Neural crest cell (in vitro differentiated cells): Measurements from ENCODE around the gene CACNB4. TPM values are rescaled to one million over a fixed set of nuclear protein-coding genes. Genes with fewer than 3 reads are reported as not detected.
A peak's percentile ranks its signal among the peaks of the same experiment; 100 is the strongest.
"Not testable (repeated sequence)": the region's sequence is repeated elsewhere in the genome, so short reads cannot be mapped to it uniquely, and the experiment has no call there.

Experiments used
- DNase-seq: peaks from one replicate; pipeline ENCODE4 v3.0.0; 2021; ENCODE audit warnings: low read depth, mixed read lengths, low spot score
- H3K27ac Mint-ChIP-seq: one replicate; pipeline ENCODE4 v1.8.0; 2021; ENCODE audit warnings: mild to moderate bottlenecking, mixed read lengths; ENCODE audit not compliant: unreplicated experiment
- H3K27me3 Mint-ChIP-seq: 2 replicates; pipeline ENCODE4 v1.8.0; 2021; ENCODE audit warnings: low read depth, mild to moderate bottlenecking, mixed read lengths
- H3K36me3 Mint-ChIP-seq: 2 replicates; pipeline ENCODE4 v1.8.0; 2021; ENCODE audit warnings: low read depth, mild to moderate bottlenecking, mixed read lengths
- H3K4me1 Mint-ChIP-seq: 2 replicates; pipeline ENCODE4 v1.8.0; 2021; ENCODE audit warnings: mixed read lengths
- H3K4me3 Mint-ChIP-seq: one replicate; pipeline ENCODE4 v1.8.0; 2021; ENCODE audit warnings: mild to moderate bottlenecking, mixed read lengths
- H3K9me3 Mint-ChIP-seq: 2 replicates; pipeline ENCODE4 v1.8.0; 2021; ENCODE audit warnings: mixed read lengths
- CTCF ChIP-seq: fragments of 200-600 bp; sonication (generic); conservative IDR thresholded peaks from 2 replicates; pipeline ENCODE4 v1.5.0; 2021; ENCODE audit warnings: antibody characterized with exemption, mild to moderate bottlenecking
- total RNA-seq: library from RNA; stranded (reverse); gene quantifications from 2 replicates; pipeline ENCODE4 v1.2.1, GENCODE V29; 2021

CACNB4 gene
- total RNA-seq, 1 donor from 2014 or later: 6.9 TPM

DNA sequence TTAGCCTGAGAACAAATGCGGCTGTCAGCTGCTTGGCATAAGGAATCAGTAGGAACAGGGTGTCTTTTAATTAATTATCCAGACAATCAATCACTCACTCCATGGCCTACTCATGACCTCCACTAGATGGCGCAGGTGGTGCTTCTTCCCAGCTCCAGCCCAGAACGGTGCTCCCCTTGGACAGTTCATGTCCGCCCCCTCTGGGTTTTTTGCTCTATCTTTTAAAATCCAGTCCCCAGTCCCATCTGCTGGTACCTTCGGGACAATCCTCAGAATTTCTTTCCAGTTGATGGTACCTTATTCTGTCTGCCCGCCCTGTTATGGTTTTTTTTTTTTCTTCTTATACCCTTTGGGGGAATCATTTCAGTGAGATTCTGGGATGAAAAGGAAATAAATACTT, 99.8 kb downstream of the CACNB4 start:
- TF ChIP-seq CTCF: peak; percentile 76
- no peak overlapping the region for H3K4me3 Mint-ChIP-seq
- no peaks in the 10 kb centered on the region for H3K27me3 Mint-ChIP-seq
- no peaks in the 10 kb centered on the region for H3K9me3 Mint-ChIP-seq
- no peak overlapping the region for H3K27ac Mint-ChIP-seq
- H3K4me1 Mint-ChIP-seq: no peaks in the 10 kb centered on the region
- DNase-seq: peak; percentile 60
- no peaks in the 10 kb centered on the region for H3K36me3 Mint-ChIP-seq

- no peak for TF ChIP-seq CTCF
- H3K27ac Mint-ChIP-seq: no peak overlapping the region
- no peak overlapping the region for H3K4me3 Mint-ChIP-seq
- no peaks in the 10 kb centered on the region for H3K4me1 Mint-ChIP-seq
- H3K9me3 Mint-ChIP-seq: no peaks in the 10 kb centered on the region
- H3K27me3 Mint-ChIP-seq: no peaks in the 10 kb centered on the region
- H3K36me3 Mint-ChIP-seq: no peaks in the 10 kb centered on the region
- DNase-seq: no peak
Observed at GRCh38 chr2:151996243-151997003, 102.4 kb downstream of the CACNB4 start.

DNA sequence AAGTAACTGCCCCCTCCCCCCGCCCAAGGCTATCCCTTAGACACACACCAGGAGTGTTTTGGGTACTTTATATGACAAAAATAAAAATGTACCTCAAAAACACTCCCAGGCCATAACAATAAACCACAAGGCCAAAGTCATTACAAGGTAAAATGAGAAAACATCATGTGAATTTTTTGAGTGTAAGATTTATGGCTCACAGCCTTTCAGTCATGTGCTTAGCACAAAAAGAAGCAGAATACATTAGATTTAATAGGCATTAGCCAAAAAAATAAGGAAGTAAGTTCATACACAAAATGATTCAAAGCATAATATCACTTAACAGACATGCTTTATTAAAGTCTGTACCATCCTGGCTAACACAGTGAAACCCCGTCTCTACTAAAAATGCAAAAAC, 103.7 kb downstream of the CACNB4 start:
- H3K27ac Mint-ChIP-seq: no peak overlapping the region
- DNase-seq: no peak
- no peak for TF ChIP-seq CTCF
- H3K9me3 Mint-ChIP-seq: no peaks in the 10 kb centered on the region
- H3K4me1 Mint-ChIP-seq: no peaks in the 10 kb centered on the region
- H3K4me3 Mint-ChIP-seq: no peak overlapping the region
- H3K36me3 Mint-ChIP-seq: no peaks in the 10 kb centered on the region
- no peaks in the 10 kb centered on the region for H3K27me3 Mint-ChIP-seq

DNA sequence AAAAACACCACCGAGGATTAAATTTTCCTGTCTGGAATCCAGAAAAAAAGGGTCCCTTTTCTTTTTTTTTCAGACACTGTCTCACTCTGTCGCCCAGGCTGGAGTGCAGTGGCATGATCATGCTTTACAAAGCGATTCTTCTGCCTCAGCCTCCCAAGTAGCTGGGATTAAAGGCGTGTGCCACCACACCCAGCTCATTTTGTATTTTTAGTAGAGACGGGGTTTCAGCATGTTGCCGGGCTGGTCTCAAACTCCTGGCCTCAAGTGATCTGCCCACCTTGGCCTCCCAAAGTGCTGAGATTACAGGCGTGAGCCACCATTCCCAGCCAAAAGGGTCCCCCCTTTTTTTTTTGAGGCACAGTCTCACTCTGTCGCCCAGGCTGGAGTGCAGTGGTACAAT, 104.7 kb downstream of the CACNB4 start:
- H3K4me1 Mint-ChIP-seq, H3K27ac Mint-ChIP-seq, H3K27me3 Mint-ChIP-seq, H3K4me3 Mint-ChIP-seq, DNase-seq, H3K9me3 Mint-ChIP-seq, H3K36me3 Mint-ChIP-seq: not testable (repeated sequence)

GRCh38 chr2:151991010-151991409, 107.8 kb downstream of the CACNB4 start:
- Mint-ChIP-seq H3K36me3 (no peaks in the 10 kb centered on the region), H3K27me3 (no peaks in the 10 kb centered on the region), H3K4me1 (no peaks in the 10 kb centered on the region), H3K27ac (no peak overlapping the region), H3K9me3 (no peaks in the 10 kb centered on the region), H3K4me3 (no peak overlapping the region)
- no peak for DNase-seq
- no peak for TF ChIP-seq CTCF

GRCh38 chr2:151989378-151989777, 109.5 kb downstream of the CACNB4 start:
- DNase-seq: no peak
- Mint-ChIP-seq H3K4me3 (no peak overlapping the region), H3K27me3 (no peaks in the 10 kb centered on the region), H3K9me3 (no peaks in the 10 kb centered on the region), H3K36me3 (no peaks in the 10 kb centered on the region), H3K27ac (no peak overlapping the region), H3K4me1 (no peaks in the 10 kb centered on the region)
- no peak for TF ChIP-seq CTCF
